DMS53 treated with DMSO at 0.1 percent for 48 hours (cell line): ENCODE measurements around the gene PLXNB2.
"Not testable (repeated sequence)": the region's sequence is repeated elsewhere in the genome, so short reads cannot be mapped to it uniquely, and the experiment has no call there.

Source experiments
- DNase-seq: peaks from one replicate; lab custom pipeline; 2025; ENCODE audit not compliant: unreplicated experiment; lab: John Stamatoyannopoulos, UW

Gene PLXNB2, protein sequence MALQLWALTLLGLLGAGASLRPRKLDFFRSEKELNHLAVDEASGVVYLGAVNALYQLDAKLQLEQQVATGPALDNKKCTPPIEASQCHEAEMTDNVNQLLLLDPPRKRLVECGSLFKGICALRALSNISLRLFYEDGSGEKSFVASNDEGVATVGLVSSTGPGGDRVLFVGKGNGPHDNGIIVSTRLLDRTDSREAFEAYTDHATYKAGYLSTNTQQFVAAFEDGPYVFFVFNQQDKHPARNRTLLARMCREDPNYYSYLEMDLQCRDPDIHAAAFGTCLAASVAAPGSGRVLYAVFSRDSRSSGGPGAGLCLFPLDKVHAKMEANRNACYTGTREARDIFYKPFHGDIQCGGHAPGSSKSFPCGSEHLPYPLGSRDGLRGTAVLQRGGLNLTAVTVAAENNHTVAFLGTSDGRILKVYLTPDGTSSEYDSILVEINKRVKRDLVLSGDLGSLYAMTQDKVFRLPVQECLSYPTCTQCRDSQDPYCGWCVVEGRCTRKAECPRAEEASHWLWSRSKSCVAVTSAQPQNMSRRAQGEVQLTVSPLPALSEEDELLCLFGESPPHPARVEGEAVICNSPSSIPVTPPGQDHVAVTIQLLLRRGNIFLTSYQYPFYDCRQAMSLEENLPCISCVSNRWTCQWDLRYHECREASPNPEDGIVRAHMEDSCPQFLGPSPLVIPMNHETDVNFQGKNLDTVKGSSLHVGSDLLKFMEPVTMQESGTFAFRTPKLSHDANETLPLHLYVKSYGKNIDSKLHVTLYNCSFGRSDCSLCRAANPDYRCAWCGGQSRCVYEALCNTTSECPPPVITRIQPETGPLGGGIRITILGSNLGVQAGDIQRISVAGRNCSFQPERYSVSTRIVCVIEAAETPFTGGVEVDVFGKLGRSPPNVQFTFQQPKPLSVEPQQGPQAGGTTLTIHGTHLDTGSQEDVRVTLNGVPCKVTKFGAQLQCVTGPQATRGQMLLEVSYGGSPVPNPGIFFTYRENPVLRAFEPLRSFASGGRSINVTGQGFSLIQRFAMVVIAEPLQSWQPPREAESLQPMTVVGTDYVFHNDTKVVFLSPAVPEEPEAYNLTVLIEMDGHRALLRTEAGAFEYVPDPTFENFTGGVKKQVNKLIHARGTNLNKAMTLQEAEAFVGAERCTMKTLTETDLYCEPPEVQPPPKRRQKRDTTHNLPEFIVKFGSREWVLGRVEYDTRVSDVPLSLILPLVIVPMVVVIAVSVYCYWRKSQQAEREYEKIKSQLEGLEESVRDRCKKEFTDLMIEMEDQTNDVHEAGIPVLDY (N-terminal part only)

DNA sequence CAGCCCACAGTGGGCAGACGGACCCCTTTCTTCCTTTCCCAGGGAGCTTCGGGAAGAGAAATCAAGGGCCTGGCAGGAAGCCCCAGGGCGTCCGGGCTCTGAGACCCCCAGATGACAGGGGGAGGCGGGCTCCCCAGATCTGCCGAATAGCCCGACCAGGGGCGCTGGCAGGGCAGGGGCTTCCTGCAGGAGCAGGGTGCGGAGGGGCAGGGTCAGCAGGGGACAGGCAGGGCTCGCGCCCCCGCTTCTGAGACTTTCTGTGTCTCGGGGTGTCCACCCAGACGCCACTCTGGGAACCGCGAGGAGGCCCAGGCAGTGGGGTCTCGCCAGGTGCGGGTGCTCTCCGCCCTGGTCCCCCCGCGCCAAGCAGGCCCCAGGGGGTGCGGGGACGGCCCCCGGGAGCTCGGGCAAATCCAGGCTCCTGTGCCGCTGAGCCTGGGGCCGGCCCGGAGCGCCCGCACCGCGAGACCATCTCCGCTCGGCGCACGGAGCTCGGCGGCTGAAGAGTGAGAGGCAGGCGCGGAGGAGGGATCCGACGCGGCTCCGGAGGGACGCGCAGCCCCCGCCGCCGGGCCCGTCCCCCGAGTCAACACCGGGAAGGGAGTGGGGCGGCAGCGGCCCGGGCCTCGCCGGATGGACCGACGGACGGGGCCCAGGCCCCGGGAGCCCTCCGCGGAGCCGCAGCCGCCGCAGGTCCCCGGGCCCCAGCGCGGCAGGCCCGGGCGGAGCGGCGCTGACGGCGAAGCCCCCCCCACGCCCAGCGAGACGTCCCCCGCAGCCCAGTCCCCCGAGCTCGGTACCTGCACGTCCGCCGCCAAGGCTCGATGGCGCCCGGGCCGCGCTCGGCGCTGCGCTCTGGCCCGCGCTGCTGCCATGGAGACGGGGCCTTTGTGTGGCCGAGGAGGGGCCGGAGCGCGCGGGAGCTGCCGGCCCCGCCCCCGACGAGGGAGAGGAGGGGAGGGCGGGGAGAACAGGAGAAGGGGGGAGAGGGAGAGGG, at the start of gene PLXNB2:
Gene PLXNB2 (minus strand): TSS at position 894 of the 997 bp plus-strand sequence. CDS start 17,062 bp downstream, outside the sequence.
- peak; percentile 47 for DNase-seq

DNA sequence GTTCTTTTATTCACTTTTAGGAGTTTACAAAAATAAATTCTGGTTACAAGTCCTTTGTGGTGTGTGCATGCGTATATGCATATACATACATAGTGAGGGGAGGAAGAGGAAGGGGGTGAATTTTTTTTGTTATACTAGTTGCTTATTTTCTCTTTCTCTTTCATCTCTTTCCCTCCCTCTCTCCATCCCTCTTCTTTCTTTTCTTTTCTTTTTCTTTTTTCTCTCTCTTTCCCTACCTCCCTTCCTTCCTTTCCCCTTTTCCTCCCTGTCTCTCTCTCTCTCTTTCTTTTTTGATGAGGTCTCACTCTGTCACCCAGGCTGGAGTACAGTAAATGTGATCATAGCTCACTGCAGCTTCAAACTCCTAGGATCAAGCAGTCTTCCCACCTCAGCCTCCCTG, 49.8 kb upstream of the PLXNB2 start:
- no peak for DNase-seq

GRCh38 chr22:50356186-50356585, 48.7 kb upstream of the PLXNB2 start:
- no peak for DNase-seq

DNA sequence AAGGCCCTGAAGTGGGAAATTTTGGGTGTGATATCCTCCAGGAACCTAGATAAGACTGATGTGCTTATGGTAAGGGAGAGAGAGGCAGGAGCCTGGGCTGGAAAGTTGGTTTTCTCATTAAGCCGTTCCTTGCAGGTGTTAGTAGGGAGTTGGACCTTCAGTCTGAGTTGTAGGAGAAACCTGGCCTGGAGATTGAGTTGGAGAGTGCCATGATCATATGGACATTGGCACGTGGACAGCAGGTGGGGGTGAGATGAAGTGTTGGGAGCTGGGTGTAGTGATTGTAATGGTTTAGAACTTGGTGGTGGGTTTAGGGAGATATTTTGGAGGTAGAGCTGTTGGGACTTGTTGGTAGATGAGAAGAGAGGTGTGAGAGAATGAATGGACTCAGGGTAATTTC, 40.6 kb upstream of the PLXNB2 start:
- no peak for DNase-seq

- no peak for DNase-seq
Observed at GRCh38 chr22:50347157-50347556, 39.7 kb upstream of the PLXNB2 start.

- no peak for DNase-seq
Observed at GRCh38 chr22:50346470-50346869, 39.0 kb upstream of the PLXNB2 start.

DNA sequence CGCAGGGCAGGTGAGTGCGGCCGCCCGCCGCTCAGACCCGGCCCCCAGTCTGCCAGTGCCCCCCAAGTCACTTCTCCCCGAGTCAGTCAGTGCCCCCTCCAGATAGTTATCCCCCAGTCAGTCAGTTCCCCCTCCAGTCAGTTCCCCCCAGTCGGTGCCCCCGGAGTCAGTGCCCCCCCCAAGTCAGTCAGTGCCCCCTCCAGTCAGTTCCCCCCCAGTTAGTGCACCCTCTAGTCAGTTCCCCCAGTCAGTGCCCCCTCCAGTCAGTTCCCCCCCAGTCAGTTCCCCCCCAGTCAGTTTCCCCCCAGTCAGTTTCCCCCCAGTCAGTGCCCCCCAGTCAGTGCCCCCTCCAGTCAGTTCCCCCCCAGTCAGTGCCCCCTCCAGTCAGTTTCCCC, 36.1 kb upstream of the PLXNB2 start:
- DNase-seq: no peak

DNA sequence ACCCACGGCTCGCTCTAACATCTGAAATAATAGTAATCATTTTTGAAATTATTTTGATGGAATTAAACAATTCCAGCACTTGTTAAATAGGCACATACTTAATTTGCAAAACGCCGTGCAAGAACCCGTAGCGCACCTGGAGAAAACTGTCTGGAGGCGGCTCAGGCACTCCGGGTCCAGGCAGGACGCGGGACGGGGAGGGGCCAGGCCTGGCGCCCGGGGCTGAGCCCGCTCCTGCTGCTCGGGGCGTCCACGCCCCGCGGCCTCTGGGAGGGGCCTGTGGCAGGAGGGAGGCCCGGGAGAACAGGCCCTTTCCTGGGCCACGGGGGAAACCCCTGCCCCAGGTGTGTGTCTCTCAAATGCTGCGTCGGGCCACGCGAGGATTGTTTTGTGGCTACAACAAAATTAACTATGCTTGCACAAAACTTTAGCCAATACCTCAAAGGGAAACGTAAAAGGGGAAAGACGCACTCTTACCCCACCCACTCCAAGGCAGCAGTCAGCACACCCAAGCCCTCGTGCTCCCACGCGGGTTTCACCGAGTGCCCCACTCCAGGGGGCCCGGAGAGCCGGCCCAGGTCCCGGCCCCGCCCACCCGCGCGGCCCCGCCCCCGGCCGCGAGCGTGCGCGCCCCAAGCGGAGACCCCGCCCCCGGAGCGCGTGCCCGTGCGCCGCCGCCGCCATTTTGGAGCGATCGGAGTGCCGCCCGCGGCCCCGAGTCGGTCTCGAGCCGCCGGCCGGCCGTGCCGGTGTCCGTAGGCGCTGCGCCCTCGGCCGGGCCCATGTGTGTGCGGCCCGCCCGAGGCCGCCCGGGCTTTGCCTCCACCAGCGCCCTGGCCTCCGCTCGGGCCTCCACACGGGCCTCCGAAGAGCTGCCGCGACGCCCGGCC, 35.5 kb upstream of the PLXNB2 start, which contains the start of gene PPP6R2:
Gene PPP6R2 (plus strand): TSS at position 677 of the 890 bp plus-strand sequence. CDS start 50,582 bp downstream, outside the sequence.
- peak; percentile 62 for DNase-seq

GRCh38 chr22:50341977-50342650, 34.7 kb upstream of the PLXNB2 start:
- peak; percentile 82 for DNase-seq

DNA sequence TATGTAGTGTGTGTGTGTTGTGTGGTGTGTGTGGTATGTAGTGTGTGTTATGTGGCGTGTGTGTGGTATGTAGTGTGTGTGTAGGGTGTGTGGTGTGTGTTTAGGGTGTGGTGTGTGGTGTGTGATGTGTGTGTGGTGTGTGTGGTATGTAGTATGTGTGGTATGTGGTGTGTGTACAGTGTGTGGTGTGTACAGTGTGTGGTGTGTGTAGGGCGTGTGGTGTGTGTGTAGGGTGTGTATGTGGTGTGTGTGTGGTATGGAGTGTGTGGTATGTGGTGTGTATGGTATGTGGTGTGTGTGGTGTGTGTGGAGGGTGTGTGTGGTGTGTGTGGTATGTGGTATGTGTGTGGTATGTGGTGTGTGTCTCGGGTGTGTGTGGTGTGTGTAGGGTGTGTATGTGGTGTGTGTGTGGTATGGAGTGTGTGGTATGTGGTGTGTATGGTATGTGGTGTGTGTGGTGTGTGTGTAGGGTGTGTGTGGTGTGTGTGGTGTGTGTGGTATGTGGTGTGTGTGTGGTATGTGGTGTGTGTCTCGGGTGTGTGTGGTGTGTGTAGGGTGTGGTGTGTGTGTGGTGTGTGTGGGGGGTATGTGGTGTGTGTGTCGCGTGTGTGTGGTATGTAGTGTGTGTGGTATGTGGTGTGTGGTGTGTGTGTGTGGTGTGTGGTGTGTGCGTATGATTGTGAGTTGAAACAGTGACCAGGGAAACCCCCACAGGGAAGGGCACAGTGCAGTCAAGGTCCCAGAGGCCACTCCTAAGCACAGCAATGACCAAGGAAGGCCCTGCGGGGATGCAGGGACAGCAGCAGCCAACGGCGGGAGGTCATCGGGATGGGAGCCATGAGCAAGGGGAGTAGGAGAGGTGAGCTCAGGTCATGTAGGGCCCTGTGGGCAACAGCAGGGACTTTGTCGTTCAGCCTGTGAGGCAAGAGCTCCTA, 32.8 kb upstream of the PLXNB2 start:
- no peak for DNase-seq

DNA sequence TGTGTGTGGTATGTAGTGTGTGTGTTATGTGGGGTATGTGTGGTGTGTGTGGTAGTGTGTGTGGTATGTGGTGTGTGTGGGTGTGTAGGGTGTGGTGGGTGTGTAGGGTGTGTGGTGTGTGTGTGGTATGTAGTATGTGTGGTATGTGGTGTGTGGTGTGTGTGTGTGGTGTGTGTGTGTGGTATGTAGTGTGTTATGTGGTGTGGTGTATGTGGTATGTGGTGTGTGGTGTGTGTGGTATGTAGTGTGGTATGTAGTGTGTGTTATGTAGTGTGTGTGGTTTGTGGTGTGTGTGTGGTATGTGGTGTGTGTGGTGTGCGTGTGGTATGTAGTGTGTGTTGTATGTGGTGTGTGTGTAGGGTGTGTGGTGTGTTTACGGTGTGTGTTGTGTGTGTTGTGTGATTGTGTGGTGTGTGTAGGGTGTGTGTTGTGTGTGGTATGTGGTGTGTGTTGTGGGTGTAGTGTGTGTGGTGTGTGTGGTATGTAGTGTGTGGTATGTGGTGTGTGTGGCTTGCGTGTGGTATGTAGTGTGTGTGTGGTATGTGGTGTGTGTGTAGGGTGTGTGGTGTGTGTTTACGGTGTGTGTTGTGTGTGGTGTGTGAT, 31.5 kb upstream of the PLXNB2 start:
- no peak for DNase-seq

DNA sequence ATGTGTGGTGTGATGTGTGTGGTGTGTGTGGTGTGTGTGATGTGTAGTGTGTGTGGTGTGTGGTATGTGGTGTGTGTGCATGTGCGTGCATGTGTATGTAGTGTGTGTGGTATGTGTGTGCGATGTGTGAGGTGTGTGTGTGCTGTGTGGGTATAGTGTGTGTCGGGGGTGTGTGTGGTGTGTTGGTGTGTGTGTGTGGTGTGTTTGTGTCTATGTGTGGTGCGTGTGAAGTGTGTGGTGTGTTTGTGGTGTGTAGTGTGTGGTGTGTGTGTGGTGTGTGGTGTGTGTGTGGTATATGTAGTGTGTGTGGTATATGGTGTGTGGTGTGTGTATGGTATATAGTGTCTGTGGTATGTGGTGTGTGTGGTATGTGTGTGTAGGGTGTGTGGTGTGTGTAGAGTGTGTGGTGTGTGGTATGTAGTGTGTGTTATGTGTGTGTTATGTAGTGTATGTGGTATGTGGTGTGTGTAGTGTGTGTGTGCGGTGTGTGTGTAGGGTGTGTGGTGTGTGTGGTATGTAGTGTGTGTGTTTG, 30.7 kb upstream of the PLXNB2 start:
- DNase-seq: no peak

DNA sequence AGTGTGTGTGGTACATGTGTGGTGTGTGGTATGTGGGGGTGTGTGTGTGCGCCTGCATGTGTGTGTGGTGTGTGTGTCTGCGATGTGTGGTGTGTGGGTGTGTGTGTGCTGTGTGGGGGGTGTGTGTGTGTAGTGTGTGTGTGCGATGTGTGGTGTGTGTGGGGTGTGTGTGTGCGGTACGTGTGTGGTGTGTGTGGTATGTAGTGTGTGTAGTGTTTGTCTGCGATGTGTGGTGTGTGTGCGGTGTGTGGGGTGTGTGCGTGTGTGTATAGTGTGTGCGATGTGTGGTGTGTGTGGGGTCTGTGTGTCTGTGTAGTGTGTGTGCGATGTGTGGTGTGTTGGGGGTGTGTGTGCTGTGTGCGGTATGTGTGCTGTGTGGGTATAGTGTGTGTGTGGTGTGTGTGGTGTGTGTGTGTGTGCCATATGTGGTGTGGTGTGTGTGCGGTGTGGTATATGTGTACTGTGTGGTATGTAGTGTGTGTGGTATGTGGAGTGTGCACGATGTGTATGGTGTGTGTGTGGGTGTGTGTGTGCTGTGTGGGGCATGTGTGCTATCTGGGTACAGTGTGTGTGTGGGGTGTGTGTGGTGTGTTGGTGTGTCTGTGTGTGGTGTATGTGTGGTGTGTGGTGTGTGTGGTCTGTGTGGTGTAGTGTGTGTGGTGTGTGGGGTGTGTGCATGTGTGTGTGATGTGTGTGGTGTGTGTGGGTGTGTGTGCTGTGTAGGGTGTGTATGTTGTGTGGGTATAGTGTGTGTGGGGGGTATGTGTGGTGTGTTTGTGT, 30.0 kb upstream of the PLXNB2 start:
- no peak for DNase-seq

DNA sequence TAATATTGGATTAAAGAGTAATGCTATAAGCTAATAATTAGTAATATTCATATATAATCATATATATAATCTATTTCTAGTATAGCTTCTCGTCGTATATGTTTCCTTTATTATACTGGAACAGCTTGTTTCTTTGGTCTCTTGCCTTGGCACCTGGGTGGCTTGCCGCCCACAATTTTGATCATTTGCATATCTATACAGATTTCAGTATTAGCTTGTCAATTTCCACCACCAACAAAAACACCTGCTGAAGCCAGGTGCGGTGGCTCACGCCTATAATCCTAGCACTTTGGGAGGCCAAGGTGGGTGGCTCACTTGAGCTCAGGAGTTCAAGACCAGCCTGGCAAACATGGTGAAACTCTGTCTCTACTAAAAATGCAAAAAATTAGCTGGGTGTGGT, 27.0 kb upstream of the PLXNB2 start:
- DNase-seq: not testable (repeated sequence)

DNA sequence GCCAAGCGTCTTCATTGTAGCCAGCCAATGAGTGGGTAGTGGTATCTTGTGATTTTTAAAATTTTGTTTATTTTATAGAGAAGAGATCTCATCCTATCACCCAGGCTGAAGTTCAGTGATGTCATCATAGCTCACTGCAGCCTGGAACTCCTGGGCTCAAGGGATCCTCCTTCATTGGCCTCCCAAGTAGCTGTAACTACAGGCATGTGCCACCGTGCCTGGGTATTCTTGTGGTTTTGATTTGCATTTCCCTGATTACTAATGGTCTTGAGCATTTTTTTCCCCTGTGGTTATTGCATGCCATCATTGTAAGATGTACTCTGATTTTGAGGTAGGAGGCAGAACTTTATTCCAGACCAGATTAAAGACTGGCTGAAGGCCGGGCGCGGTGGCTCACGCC, 21.8 kb upstream of the PLXNB2 start:
- DNase-seq: no peak

GRCh38 chr22:50327711-50328019, 20.2 kb upstream of the PLXNB2 start:
- no peak for DNase-seq
